B cell (primary cell): Measurements from ENCODE around the gene SLCO6A1. TPM values are rescaled to one million over a fixed set of nuclear protein-coding genes. Genes with fewer than 3 reads are reported as not detected.

Experiments used
- ATAC-seq: fragments of 200-7000 bp; cut with Tn5 transposase; one replicate; pipeline ENCODE4 v1.10.0; 2021; ENCODE audit warnings: low read depth, mild to moderate bottlenecking, moderate number of reproducible peaks, moderate library complexity
- CTCF ChIA-PET: fragments of 350-600 bp; sonication (Branson Sonifier 250); formaldehyde crosslinking; loops from one replicate; lab custom pipeline; 2021; ENCODE audit warnings: antibody characterized with exemption, inconsistent platforms; lab: Charles Lee
- POLR2A ChIA-PET: fragments of 350-600 bp; sonication (Branson Sonifier 250); formaldehyde crosslinking; loops from one replicate; lab custom pipeline; 2021; ENCODE audit warnings: antibody characterized with exemption; lab: Charles Lee
- DNase-seq: peaks from one replicate; pipeline ENCODE4 v3.0.0; 2013
- H2AFZ ChIP-seq: 2 replicates; pipeline ENCODE4 v1.6.1; 2012; ENCODE audit warnings: mild to moderate bottlenecking, low read depth, low read length; ENCODE audit not compliant: insufficient read depth, poor library complexity, severe bottlenecking
- H3K27ac ChIP-seq, 2 donors: 1 replicate in 1 of 2; 2 replicates in 1 of 2; pipeline ENCODE4 v1.5.1; 2012 to 2013; ENCODE audit warnings: low read length in 2 of 2, mild to moderate bottlenecking in 2 of 2, moderate library complexity in 1 of 2
- H3K27me3 ChIP-seq, 4 experiments: fragments of 200-600 bp in 1 of 4; sonication (generic) in 1 of 4; replicated peaks in 1 of 4; 1 replicate in 2 of 4; 2 replicates in 2 of 4; pipeline versions ENCODE4 v1.6.1 to v1.7.0; 2013 to 2016; ENCODE audit warnings: low read length in 3 of 4, mild to moderate bottlenecking in 2 of 4, mixed read lengths in 1 of 4, moderate library complexity in 1 of 4; ENCODE audit not compliant: insufficient read depth in 4 of 4, control insufficient read depth in 3 of 4; ENCODE audit errors: control extremely low read depth in 1 of 4
- H3K36me3 ChIP-seq, 2 experiments: replicated peaks in 1 of 2; 1 replicate in 1 of 2; 2 replicates in 1 of 2; pipeline versions ENCODE4 v1.6.1 to v1.7.1; 2013; ENCODE audit warnings: low read length in 1 of 2; ENCODE audit not compliant: insufficient read depth in 2 of 2, control insufficient read depth in 1 of 2; ENCODE audit errors: control extremely low read depth in 1 of 2, extremely low read depth in 1 of 2
- H3K4me1 ChIP-seq, 2 donors: fragments of 200-600 bp in 1 of 2; sonication (generic) in 1 of 2; 1 replicate in 1 of 2; 2 replicates in 1 of 2; pipeline versions ENCODE4 v1.5.1 to v1.6.1; 2013 to 2017; ENCODE audit warnings: low read length in 2 of 2; ENCODE audit not compliant: control insufficient read depth in 2 of 2, insufficient read depth in 2 of 2
- H3K4me2 ChIP-seq: replicated peaks from 2 replicates; pipeline ENCODE3; 2012; ENCODE audit warnings: mild to moderate bottlenecking, low read depth, low read length; ENCODE audit not compliant: poor library complexity, severe bottlenecking
- H3K4me3 ChIP-seq, 5 experiments: fragments of 200-600 bp in 1 of 5; sonication (generic) in 1 of 5; 1 replicate in 3 of 5; 2 replicates in 2 of 5; pipeline versions ENCODE4 v1.5.1 to v1.7.0; 2011 to 2016; ENCODE audit warnings: low read length in 4 of 5, mild to moderate bottlenecking in 4 of 5, low read depth in 2 of 5, control low read depth in 1 of 5, moderate library complexity in 1 of 5; ENCODE audit not compliant: insufficient read depth in 1 of 5; ENCODE audit errors: control extremely low read depth in 1 of 5, extremely low read depth in 1 of 5
- H3K79me2 ChIP-seq: fragments of 200-600 bp; sonication (generic); one replicate; pipeline ENCODE4 v1.6.0; 2016; ENCODE audit warnings: low read length; ENCODE audit not compliant: control insufficient read depth, insufficient read depth
- H3K9ac ChIP-seq: fragments of 200-600 bp; sonication (generic); 2 replicates; pipeline ENCODE4 v1.6.1; 2017; ENCODE audit warnings: mild to moderate bottlenecking, low read length, moderate library complexity
- H3K9me3 ChIP-seq, 3 donors: one replicate each; pipeline versions ENCODE4 v1.6.1 to v1.7.1; 2013; ENCODE audit warnings: low read length in 2 of 3; ENCODE audit not compliant: control insufficient read depth in 2 of 3, insufficient read depth in 1 of 3; ENCODE audit errors: control extremely low read depth in 1 of 3
- H4K20me1 ChIP-seq: 2 replicates; pipeline ENCODE4 v1.6.0; 2012; ENCODE audit warnings: mild to moderate bottlenecking, low read length; ENCODE audit not compliant: insufficient read depth, control insufficient read depth, poor library complexity, severe bottlenecking
- H3K27ac Mint-ChIP-seq: one replicate; pipeline ENCODE4 v1.8.0; 2021; ENCODE audit warnings: mixed read lengths
- H3K27me3 Mint-ChIP-seq: one replicate; pipeline ENCODE4 v1.8.0; 2021; ENCODE audit warnings: mixed read lengths
- H3K4me1 Mint-ChIP-seq: one replicate; pipeline ENCODE4 v1.8.0; 2021; ENCODE audit warnings: mixed read lengths
- H3K4me3 Mint-ChIP-seq: one replicate; pipeline ENCODE4 v1.8.0; 2021; ENCODE audit warnings: mixed read lengths
- H3K9me3 Mint-ChIP-seq: one replicate; pipeline ENCODE4 v1.8.0; 2022; ENCODE audit warnings: mixed read lengths; ENCODE audit not compliant: insufficient read depth
- CTCF ChIP-seq: fragments of 200-600 bp; IDR thresholded peaks from one replicate; pipeline ENCODE4 v1.8.0; 2022; ENCODE audit warnings: antibody characterized with exemption, mild to moderate bottlenecking
- EZH2 ChIP-seq: IDR thresholded peaks from 2 replicates; pipeline ENCODE4 v1.6.1; 2012; ENCODE audit warnings: borderline replicate concordance, low read depth, mild to moderate bottlenecking, moderate library complexity, low read length; ENCODE audit not compliant: insufficient read depth, poor library complexity, severe bottlenecking
- WGBS: methylation state at CpG from one replicate; pipeline ENCODE4 v1.1.5; 2013; ENCODE audit warnings: missing lambda C conversion rate; ENCODE audit not compliant: insufficient coverage; 5-methylcytosine and 5-hydroxymethylcytosine counted together
- intact Hi-C: fragments of 100-400 bp; cut with micrococcal nuclease; formaldehyde crosslinking; loops from one replicate; pipeline ENCODE4 v1.10.0; 2022
- polyA plus RNA-seq: library from polyadenylated mRNA; depleted of rRNA; stranded (reverse); fragments of >200 nt; gene quantifications from 2 replicates; pipeline ENCODE4 v1.2.3, GENCODE V29; 2012
- total RNA-seq, 2 donors: library from RNA; stranded (reverse); fragments of 120-200 nt in 1 of 2; gene quantifications; 1 replicate in 1 of 2; 2 replicates in 1 of 2; pipeline versions ENCODE4 v1.2.3 to v1.2.4, GENCODE V29; 2013 to 2022

Gene SLCO6A1
- total and polyA plus RNA-seq, 2 donors (not counting 1 experiment from before 2014, with no cell fraction given) = not detected

- H3K27ac Mint-ChIP-seq = no peak overlapping the region
- H3K4me3 Mint-ChIP-seq = no peak overlapping the region
- no peak for ATAC-seq
- ChIA-PET POLR2A (no interaction called here), CTCF (no interaction called here)
- Histone ChIP-seq H4K20me1 (no peaks in the 10 kb centered on the region), H3K4me1 (no peaks in the 10 kb centered on the region), H3K27me3 (no peaks in the 10 kb centered on the region), H3K9ac (no peak overlapping the region), H3K36me3 (no peaks in the 10 kb centered on the region), H3K4me2 (no peak overlapping the region), H3K9me3 (peaks cover 0 to 3% (median 2%) of the 10 kb centered on the region in 3 donors), H3K79me2 (no peaks in the 10 kb centered on the region), H3K4me3 (no peak overlapping the region), H2AFZ (no peak overlapping the region), H3K27ac (no peak overlapping the region)
- H3K9me3 Mint-ChIP-seq = no peaks in the 10 kb centered on the region
- TF ChIP-seq EZH2 (no peak), CTCF (no peak)
- no CpG with 5 or more reads among the region's 2 CpGs for WGBS
- no peak for DNase-seq
- H3K27me3 Mint-ChIP-seq = no peaks in the 10 kb centered on the region
- H3K4me1 Mint-ChIP-seq = no peaks in the 10 kb centered on the region
- intact Hi-C loops = no loop called here
These were observed 122.9 kb downstream of the SLCO6A1 start for GRCh38 chr5:102375876-102376275.

GRCh38 chr5:102375272-102375671, 123.5 kb downstream of the SLCO6A1 start:
- ChIA-PET POLR2A (no interaction called here), CTCF (no interaction called here)
- no peaks in the 10 kb centered on the region for H3K27me3 Mint-ChIP-seq
- Histone ChIP-seq H3K4me3 (no peak overlapping the region), H3K4me2 (no peak overlapping the region), H3K9me3 (peaks cover 0 to 3% (median 2%) of the 10 kb centered on the region in 3 donors), H3K27ac (no peak overlapping the region), H3K4me1 (no peaks in the 10 kb centered on the region), H3K9ac (no peak overlapping the region), H3K36me3 (no peaks in the 10 kb centered on the region), H3K27me3 (no peaks in the 10 kb centered on the region), H2AFZ (no peak overlapping the region), H3K79me2 (no peaks in the 10 kb centered on the region), H4K20me1 (no peaks in the 10 kb centered on the region)
- no peak overlapping the region for H3K27ac Mint-ChIP-seq
- no peak for TF ChIP-seq CTCF
- no peak for TF ChIP-seq EZH2
- no peaks in the 10 kb centered on the region for H3K4me1 Mint-ChIP-seq
- H3K4me3 Mint-ChIP-seq = no peak overlapping the region
- WGBS = 80% methylated on average over 1 of the region's 1 CpG
- H3K9me3 Mint-ChIP-seq = no peaks in the 10 kb centered on the region
- intact Hi-C loops = no loop called here
- DNase-seq = no peak
- no peak for ATAC-seq
